ENCODE results near the gene TECPR1.

DNA sequence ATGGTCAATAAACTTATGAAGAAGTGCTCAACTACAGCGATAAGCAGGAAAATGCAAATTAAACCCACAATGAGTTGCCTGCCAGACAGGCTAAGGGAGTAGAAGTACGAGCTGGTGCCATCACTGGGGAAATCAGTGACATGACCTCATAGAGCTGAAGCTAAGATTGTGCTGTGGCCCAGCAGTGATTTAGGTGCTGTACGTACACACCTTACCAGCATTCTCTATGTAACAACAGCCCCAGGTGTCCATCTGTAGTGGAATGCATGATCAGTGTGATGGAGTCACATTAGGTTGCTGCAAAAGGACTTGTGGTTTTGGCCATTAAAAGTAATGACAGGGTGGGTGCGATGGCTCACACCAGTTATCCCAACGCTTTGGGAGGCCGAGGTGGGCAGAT is 5.7 kb upstream of the TECPR1 start:
- TF ChIP-seq, protein P1, sequence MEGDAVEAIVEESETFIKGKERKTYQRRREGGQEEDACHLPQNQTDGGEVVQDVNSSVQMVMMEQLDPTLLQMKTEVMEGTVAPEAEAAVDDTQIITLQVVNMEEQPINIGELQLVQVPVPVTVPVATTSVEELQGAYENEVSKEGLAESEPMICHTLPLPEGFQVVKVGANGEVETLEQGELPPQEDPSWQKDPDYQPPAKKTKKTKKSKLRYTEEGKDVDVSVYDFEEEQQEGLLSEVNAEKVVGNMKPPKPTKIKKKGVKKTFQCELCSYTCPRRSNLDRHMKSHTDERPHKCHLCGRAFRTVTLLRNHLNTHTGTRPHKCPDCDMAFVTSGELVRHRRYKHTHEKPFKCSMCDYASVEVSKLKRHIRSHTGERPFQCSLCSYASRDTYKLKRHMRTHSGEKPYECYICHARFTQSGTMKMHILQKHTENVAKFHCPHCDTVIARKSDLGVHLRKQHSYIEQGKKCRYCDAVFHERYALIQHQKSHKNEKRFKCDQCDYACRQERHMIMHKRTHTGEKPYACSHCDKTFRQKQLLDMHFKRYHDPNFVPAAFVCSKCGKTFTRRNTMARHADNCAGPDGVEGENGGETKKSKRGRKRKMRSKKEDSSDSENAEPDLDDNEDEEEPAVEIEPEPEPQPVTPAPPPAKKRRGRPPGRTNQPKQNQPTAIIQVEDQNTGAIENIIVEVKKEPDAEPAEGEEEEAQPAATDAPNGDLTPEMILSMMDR (IDR thresholded peaks at IDR 0.05), result no peak
- no peak for TF ChIP-seq POLR2AphosphoS5 (IDR thresholded peaks at IDR 0.05)
